Islet precursor cell (in vitro differentiated cells): ENCODE data around the gene NEURL2.

Source experiments
- DNase-seq: peaks from one replicate; pipeline ENCODE4 v3.0.0-alpha.2; 2018

NEURL2 gene

GRCh38 chr20:45867819-45868176, 23.2 kb downstream of the NEURL2 start:
- no peak for DNase-seq

- no peak for DNase-seq
Observed at GRCh38 chr20:45867136-45867818, 23.7 kb downstream of the NEURL2 start.

GRCh38 chr20:45866454-45866853, 24.6 kb downstream of the NEURL2 start:
- DNase-seq, result no peak

- no peak for DNase-seq
Observed at GRCh38 chr20:45863543-45864470, 27.2 kb downstream of the NEURL2 start.

- no peak for DNase-seq
Observed at GRCh38 chr20:45861221-45862075, 29.6 kb downstream of the NEURL2 start.

GRCh38 chr20:45860560-45861220, 30.3 kb downstream of the NEURL2 start:
- DNase-seq, result no peak

GRCh38 chr20:45859916-45860315, 31.1 kb downstream of the NEURL2 start:
- DNase-seq, result no peak

GRCh38 chr20:45857882-45858216, 33.2 kb downstream of the NEURL2 start:
- DNase-seq, result no peak

GRCh38 chr20:45857114-45857881, 33.7 kb downstream of the NEURL2 start, which contains the start of the genes ACOT8 and ZSWIM3:
ACOT8 (minus strand) TSS chr20:45857392; CDS start chr20:45857315, 77 bp downstream.
ZSWIM3 (plus strand) TSS chr20:45857614; CDS start chr20:45857826, 212 bp downstream.
- peak; percentile 99 for DNase-seq

GRCh38 chr20:45853484-45853883, 37.5 kb downstream of the NEURL2 start:
- DNase-seq, result no peak

GRCh38 chr20:45852326-45852725, 38.7 kb downstream of the NEURL2 start:
- DNase-seq, result no peak

- DNase-seq, result no peak
Observed at GRCh38 chr20:45851501-45851900, 39.5 kb downstream of the NEURL2 start.

- DNase-seq, result no peak
Observed at GRCh38 chr20:45850926-45851325, 40.1 kb downstream of the NEURL2 start.

GRCh38 chr20:45850238-45850637, 40.8 kb downstream of the NEURL2 start:
- DNase-seq, result no peak

- DNase-seq, result no peak
Observed at GRCh38 chr20:45848969-45849582, 41.9 kb downstream of the NEURL2 start.

- no peak for DNase-seq
Observed at GRCh38 chr20:45848421-45848820, 42.6 kb downstream of the NEURL2 start.

GRCh38 chr20:45845452-45845851, 45.6 kb downstream of the NEURL2 start:
- DNase-seq, result no peak

GRCh38 chr20:45843506-45843905, 47.5 kb downstream of the NEURL2 start:
- no peak for DNase-seq

GRCh38 chr20:45842169-45842812, 48.7 kb downstream of the NEURL2 start:
- DNase-seq, result no peak

GRCh38 chr20:45841407-45842129, 49.4 kb downstream of the NEURL2 start:
- DNase-seq, result no peak
